D721Med (cell line): ENCODE data around the gene TIMM10.

ENCODE experiments used
- DNase-seq: peaks from one replicate; pipeline ENCODE4 v3.0.0; 2011; ENCODE audit warnings: low spot score; ENCODE audit not compliant: insufficient read length
- FAIRE-seq: peaks from 2 replicates; lab custom pipeline; 2011; peaks lifted over from hg19 to GRCh38; lab: Jason Lieb, UNC
- TF ChIP-seq, protein P1 (sequence below): IDR thresholded peaks from 2 replicates; pipeline ENCODE4 v1.5.1; 2012; ENCODE audit warnings: mild to moderate bottlenecking, control low read depth; ENCODE audit not compliant: insufficient read depth; ENCODE audit errors: missing control alignments

Gene TIMM10

DNA sequence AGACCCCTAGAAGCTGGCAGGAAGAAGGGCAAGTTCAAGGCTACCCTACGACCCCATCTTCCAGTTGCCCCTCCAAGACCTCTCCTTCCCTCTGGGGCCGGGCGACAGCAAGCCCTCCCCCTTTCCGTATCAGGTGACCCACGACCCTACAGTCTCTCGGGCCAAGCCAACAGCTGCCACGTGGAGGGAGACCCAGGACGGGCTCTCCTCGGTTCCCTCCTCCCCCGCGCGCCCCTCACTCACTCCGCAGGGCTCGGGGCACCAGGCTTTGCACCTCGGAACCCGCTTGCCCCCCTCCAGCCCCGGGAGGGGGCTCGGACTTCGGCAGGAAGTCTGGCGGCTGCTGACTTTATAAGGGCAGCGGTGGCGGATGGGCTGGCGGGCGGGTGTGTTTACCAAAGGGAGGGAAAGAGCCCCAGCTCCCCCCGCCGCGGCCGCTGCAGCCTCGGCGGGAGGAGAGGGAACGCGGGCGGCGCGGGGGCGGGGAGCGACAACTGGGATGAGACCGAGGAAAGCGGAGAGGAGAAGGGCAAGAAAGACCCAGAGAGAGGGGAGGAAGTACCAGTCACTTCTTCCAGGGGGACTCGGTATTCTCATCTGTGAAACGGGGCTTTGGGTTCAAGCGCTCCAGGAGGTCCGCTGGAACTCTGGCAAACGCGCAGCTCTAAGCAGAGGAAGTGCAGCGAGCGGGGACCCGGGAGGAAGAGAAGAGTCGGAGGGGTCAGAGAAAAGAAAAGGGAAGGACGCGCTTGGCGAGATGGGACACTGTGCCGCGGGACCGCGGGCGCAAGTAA, 15.8 kb downstream of the TIMM10 start:
- DNase-seq: no peak
- FAIRE-seq: no peak
- TF ChIP-seq, protein P1, sequence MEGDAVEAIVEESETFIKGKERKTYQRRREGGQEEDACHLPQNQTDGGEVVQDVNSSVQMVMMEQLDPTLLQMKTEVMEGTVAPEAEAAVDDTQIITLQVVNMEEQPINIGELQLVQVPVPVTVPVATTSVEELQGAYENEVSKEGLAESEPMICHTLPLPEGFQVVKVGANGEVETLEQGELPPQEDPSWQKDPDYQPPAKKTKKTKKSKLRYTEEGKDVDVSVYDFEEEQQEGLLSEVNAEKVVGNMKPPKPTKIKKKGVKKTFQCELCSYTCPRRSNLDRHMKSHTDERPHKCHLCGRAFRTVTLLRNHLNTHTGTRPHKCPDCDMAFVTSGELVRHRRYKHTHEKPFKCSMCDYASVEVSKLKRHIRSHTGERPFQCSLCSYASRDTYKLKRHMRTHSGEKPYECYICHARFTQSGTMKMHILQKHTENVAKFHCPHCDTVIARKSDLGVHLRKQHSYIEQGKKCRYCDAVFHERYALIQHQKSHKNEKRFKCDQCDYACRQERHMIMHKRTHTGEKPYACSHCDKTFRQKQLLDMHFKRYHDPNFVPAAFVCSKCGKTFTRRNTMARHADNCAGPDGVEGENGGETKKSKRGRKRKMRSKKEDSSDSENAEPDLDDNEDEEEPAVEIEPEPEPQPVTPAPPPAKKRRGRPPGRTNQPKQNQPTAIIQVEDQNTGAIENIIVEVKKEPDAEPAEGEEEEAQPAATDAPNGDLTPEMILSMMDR: no peak

DNA sequence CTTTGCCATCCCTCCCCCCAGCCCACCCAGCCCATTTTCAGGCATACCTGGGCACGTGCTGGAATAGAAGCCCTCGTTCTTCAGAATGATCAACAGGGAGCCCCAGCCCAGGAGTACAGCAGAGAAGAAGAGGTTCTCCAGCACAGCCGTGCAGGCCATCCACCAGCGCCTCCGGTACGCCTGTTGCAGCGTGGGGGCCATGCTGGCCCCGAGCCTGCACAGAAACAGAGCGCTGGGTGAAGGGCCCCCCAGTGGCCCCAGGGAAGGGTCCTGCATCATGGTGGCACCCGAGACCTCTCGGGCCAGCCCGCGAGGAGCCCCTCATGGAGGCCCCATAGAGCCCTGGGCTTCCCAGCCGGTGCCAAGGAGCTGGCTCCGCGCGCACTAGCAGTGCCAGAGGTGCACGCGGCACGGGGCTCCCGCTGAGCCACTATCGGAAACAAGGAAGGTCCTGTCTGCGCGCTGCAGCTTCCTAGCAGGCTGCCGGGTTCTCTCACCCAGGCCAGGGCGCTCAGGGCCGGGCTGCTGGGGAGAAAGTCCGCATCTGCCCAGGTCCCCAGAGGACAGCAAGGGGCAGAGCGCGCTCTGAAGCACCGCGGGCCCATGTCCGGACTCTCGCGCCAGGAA, 16.5 kb downstream of the TIMM10 start:
- no peak for FAIRE-seq
- TF ChIP-seq, protein P1: no peak
- no peak for DNase-seq

DNA sequence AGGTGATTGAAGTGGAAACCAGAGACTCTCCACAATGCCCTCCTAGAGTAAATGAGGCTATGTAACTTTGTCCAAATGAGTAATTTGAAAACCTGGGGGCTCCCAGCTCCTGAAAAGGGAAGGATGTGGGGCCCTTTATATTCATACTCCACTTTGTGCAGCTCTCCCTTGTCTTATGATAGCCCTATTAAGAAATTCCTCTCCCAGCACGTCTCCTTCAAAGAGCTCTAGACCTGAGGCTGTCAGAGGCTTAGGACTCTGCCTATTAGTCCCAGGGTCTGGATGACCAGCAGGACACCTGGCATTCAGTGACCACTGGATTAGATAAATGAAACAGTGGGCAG, 17.1 kb downstream of the TIMM10 start:
- DNase-seq: no peak
- no peak for FAIRE-seq
- TF ChIP-seq, protein P1: no peak

DNA sequence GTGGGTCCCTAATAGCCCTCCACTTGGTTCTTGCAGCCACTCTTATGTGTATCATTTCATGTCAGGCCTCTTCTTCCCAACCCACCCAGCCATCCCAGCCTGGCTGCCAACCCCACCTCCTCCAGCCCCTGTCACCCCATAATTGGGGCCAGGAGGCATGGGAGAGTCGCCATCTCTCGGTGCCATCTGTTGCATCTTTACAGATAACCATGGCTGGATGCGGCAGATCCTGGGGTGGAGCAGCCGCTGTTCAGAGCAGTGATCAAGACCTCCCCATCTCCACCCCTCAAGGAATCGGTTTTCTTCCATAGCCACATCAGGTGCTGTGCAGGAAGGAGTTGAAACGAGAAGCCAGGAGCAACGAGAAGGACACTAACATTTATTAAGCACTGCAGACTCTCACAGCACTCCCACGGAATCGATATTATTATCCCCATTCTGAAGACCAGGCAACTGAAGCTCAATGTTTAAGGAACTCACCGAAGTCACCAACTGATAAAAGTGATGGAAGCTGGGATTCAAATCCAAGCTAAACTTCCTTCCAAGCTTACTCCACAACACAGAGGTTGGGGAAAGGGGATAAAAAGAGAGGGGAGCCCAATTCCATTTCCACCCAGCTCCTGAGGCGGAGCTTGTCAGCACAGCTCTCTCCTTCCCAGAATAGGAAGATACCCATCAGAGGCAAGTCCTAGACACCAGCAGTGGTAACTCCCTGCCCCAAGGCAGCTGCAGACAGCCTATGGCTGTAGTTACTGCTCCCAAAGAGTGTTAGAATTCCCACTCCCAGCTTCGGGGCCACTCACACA, 17.7 kb downstream of the TIMM10 start:
- TF ChIP-seq, protein P1: no peak
- FAIRE-seq (no peak), DNase-seq (no peak)

DNA sequence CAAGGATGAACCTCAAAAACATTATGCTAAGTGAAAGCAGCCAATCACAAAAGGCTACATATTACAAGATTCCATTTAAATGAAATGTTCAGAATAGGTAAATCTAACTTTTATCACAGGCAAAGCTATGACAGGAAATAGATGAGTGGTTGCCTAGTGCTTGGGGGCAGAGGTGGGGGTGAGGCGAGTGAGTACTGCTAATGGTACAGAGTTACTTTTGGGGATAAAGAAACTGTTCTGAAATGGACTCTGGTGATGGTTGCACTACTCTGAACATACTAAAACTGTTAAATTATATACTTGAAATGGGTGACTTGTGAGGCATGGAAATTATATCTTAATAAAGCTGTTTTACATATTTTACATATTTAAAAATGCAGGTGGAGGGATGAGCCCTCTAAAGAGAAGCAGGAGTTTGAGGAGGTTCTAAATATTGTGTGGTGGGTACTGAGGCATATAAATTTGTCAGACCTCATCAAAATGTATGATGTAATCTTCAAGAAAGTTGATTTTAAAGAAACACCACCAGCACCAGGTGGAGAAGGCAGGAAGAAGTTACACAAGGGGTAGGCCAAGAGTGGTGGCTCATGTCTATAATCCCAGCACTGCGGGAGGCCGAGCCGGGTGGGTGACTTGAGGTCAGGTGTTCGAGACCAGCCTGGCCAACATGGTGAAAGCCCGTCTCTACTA, 18.7 kb downstream of the TIMM10 start:
- TF ChIP-seq, protein P1: no peak
- FAIRE-seq (no peak), DNase-seq (no peak)

DNA sequence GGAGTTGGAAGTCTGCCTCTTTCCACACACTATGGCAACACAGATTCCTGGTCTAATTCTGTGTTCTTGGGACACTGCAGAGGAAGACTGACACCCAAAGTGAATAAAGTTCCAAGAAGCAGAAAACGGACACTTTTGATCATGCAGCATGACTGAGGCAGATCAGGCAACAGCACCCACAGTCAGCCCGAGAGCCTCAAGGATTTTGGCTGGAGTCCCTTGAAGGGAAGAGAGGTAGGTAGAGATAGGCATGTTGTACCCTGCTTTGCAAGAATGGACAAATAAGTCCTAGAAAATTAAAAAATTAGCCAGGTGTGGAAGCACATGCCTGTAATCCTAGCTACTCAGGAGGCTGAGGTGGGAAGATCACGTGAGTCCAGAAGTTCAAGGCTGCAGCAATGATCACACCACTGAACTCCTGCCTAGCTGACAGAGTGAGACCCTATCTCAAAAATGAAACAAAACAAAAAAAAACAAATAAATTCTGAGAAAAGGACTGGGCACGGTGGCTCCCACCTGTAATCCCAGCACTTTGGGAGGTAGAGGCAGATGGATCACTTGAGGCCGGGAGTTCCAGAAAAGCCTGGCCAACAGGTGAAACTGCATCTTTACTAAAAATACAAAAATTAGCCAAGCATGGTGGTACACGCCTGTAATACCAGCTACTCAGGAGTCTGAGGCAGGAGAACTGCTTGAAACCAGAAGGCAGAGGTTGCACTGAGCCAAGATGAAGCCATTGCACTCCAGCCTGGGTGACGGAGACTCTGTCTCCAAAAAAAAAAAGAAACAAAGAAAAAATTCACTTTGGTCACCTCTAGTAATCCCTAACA, 22.0 kb downstream of the TIMM10 start:
- TF ChIP-seq, protein P1: no peak
- DNase-seq: no peak
- no peak for FAIRE-seq
